ENCODE results near the gene ABTB1.

DNA sequence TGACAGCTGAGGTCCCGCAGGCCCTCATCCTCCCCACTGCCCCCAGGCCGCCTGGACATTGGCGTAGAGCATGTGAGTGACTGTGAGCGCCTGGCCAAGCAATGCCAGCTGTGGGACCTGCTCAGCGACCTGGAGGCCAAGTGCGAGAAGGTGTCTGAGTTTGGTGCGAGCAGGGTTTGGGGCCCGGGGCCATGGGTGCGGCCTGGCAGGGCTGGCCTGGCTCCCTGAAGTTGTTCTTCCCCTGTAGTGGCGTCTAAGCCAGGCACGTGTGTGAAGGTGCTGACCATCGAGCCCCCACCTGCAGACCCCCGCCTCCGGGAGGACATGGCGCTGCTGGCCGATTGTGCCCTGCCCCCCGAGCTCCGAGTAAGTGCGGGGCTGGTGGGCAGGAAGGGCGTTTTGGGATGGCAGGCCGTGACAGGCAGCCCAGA is 4.2 kb downstream of the ABTB1 start:
- TF ChIP-seq, protein P1, sequence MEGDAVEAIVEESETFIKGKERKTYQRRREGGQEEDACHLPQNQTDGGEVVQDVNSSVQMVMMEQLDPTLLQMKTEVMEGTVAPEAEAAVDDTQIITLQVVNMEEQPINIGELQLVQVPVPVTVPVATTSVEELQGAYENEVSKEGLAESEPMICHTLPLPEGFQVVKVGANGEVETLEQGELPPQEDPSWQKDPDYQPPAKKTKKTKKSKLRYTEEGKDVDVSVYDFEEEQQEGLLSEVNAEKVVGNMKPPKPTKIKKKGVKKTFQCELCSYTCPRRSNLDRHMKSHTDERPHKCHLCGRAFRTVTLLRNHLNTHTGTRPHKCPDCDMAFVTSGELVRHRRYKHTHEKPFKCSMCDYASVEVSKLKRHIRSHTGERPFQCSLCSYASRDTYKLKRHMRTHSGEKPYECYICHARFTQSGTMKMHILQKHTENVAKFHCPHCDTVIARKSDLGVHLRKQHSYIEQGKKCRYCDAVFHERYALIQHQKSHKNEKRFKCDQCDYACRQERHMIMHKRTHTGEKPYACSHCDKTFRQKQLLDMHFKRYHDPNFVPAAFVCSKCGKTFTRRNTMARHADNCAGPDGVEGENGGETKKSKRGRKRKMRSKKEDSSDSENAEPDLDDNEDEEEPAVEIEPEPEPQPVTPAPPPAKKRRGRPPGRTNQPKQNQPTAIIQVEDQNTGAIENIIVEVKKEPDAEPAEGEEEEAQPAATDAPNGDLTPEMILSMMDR (IDR thresholded peaks at IDR 0.05; ENCODE audit: poor library complexity, severe bottlenecking) = no peak
- TF ChIP-seq RAD21 (conservative IDR thresholded peaks at IDR 0.05) = no peak
- no peak for TF ChIP-seq EZH2 (IDR thresholded peaks at IDR 0.05; ENCODE audit: borderline replicate concordance, insufficient read depth, low read length, poor library complexity, severe bottlenecking)
- TF ChIP-seq, protein P2, sequence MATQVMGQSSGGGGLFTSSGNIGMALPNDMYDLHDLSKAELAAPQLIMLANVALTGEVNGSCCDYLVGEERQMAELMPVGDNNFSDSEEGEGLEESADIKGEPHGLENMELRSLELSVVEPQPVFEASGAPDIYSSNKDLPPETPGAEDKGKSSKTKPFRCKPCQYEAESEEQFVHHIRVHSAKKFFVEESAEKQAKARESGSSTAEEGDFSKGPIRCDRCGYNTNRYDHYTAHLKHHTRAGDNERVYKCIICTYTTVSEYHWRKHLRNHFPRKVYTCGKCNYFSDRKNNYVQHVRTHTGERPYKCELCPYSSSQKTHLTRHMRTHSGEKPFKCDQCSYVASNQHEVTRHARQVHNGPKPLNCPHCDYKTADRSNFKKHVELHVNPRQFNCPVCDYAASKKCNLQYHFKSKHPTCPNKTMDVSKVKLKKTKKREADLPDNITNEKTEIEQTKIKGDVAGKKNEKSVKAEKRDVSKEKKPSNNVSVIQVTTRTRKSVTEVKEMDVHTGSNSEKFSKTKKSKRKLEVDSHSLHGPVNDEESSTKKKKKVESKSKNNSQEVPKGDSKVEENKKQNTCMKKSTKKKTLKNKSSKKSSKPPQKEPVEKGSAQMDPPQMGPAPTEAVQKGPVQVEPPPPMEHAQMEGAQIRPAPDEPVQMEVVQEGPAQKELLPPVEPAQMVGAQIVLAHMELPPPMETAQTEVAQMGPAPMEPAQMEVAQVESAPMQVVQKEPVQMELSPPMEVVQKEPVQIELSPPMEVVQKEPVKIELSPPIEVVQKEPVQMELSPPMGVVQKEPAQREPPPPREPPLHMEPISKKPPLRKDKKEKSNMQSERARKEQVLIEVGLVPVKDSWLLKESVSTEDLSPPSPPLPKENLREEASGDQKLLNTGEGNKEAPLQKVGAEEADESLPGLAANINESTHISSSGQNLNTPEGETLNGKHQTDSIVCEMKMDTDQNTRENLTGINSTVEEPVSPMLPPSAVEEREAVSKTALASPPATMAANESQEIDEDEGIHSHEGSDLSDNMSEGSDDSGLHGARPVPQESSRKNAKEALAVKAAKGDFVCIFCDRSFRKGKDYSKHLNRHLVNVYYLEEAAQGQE (IDR thresholded peaks at IDR 0.05; ENCODE audit: borderline replicate concordance) = no peak
